GM23338 (cell line): ENCODE results near the gene SLC30A1. TPM values are rescaled to one million over a fixed set of nuclear protein-coding genes. Genes with fewer than 3 reads are reported as not detected.

Source experiments
- ATAC-seq: fragments of 200-7000 bp; cut with Tn5 transposase; 3 replicates; pipeline ENCODE4 v1.9.1; 2020
- DNase-seq: peaks from one replicate; pipeline ENCODE4 v3.0.0-alpha.2; 2015; ENCODE audit warnings: low spot score
- H2AFZ ChIP-seq: fragments of 200-600 bp; sonication (generic); 2 replicates; pipeline ENCODE4 v1.8.0; 2016; ENCODE audit warnings: antibody characterized with exemption, mild to moderate bottlenecking, moderate library complexity
- H3F3A ChIP-seq: fragments of 200-600 bp; sonication (generic); replicated peaks from 2 replicates; pipeline ENCODE4 v1.8.0; 2017; ENCODE audit warnings: antibody characterized with exemption, mixed run types, low read depth
- H3K27ac ChIP-seq: fragments of 200-600 bp; sonication (generic); 2 replicates; pipeline ENCODE4 v1.6.1; 2016; ENCODE audit warnings: low read depth
- H3K27me3 ChIP-seq: fragments of 200-600 bp; sonication (generic); 2 replicates; pipeline ENCODE4 v1.8.0; 2016; ENCODE audit warnings: mild to moderate bottlenecking, mixed run types, moderate library complexity; ENCODE audit not compliant: insufficient read depth
- H3K36me3 ChIP-seq: fragments of 200-600 bp; sonication (generic); 2 replicates; pipeline ENCODE4 v1.8.0; 2016; ENCODE audit warnings: mild to moderate bottlenecking; ENCODE audit not compliant: insufficient read depth
- H3K4me1 ChIP-seq: fragments of 200-600 bp; sonication (generic); 2 replicates; pipeline ENCODE4 v1.8.0; 2016; ENCODE audit warnings: mild to moderate bottlenecking, moderate library complexity; ENCODE audit not compliant: insufficient read depth
- H3K4me2 ChIP-seq: fragments of 200-600 bp; sonication (generic); 2 replicates; pipeline ENCODE4 v1.7.1; 2017; ENCODE audit warnings: mixed run types
- H3K4me3 ChIP-seq: fragments of 200-600 bp; sonication (generic); 2 replicates; pipeline ENCODE4 v1.6.1; 2016; ENCODE audit warnings: mixed run types
- H3K79me2 ChIP-seq: fragments of 200-600 bp; sonication (generic); replicated peaks from 2 replicates; pipeline ENCODE4 v1.8.0; 2017; ENCODE audit warnings: mild to moderate bottlenecking; ENCODE audit not compliant: insufficient read depth
- H3K9me2 ChIP-seq: fragments of 200-600 bp; sonication (generic); 2 replicates; pipeline ENCODE4 v1.8.0; 2017; ENCODE audit not compliant: insufficient read depth
- H4K20me1 ChIP-seq: fragments of 200-600 bp; sonication (generic); replicated peaks from 2 replicates; pipeline ENCODE4 v1.8.0; 2017; ENCODE audit warnings: mild to moderate bottlenecking; ENCODE audit not compliant: insufficient read depth
- H3K27ac Mint-ChIP-seq: 2 replicates; pipeline ENCODE4 v1.8.0; 2020; ENCODE audit warnings: inconsistent platforms, mild to moderate bottlenecking, moderate library complexity, mixed read lengths
- H3K27me3 Mint-ChIP-seq: 3 replicates; pipeline ENCODE4 v1.8.0; 2022; ENCODE audit warnings: low read depth, mild to moderate bottlenecking, moderate library complexity, mixed read lengths, inconsistent platforms; ENCODE audit not compliant: insufficient read depth, poor library complexity
- H3K36me3 Mint-ChIP-seq: 3 replicates; pipeline ENCODE4 v1.8.0; 2021; ENCODE audit warnings: low read depth, mild to moderate bottlenecking, inconsistent platforms, moderate library complexity, mixed read lengths
- H3K4me1 Mint-ChIP-seq: 3 replicates; pipeline ENCODE4 v1.8.0; 2020; ENCODE audit warnings: mild to moderate bottlenecking, inconsistent platforms, mixed read lengths
- H3K4me3 Mint-ChIP-seq: 3 replicates; pipeline ENCODE4 v1.8.0; 2021; ENCODE audit warnings: moderate library complexity, mild to moderate bottlenecking, inconsistent platforms, mixed read lengths
- H3K9me3 Mint-ChIP-seq: 3 replicates; pipeline ENCODE4 v1.8.0; 2020; ENCODE audit warnings: moderate library complexity, mild to moderate bottlenecking, inconsistent platforms, mixed read lengths
- CREB1 ChIP-seq: fragments of 250-450 bp; sonication (Bioruptor Pico); IDR thresholded peaks from 2 replicates; pipeline ENCODE4 v1.5.0; 2020; ENCODE audit warnings: low read depth, mild to moderate bottlenecking, moderate library complexity
- EZH2 ChIP-seq: fragments of 200-600 bp; sonication (generic); IDR thresholded peaks from one replicate; pipeline ENCODE4 v1.8.0; 2017; ENCODE audit warnings: antibody characterized with exemption, mild to moderate bottlenecking, low read depth; ENCODE audit not compliant: unreplicated experiment
- EZH2phosphoT487 ChIP-seq: fragments of 200-600 bp; sonication (generic); IDR thresholded peaks from one replicate; pipeline ENCODE4 v1.8.1; 2018; ENCODE audit warnings: antibody characterized with exemption; ENCODE audit not compliant: unreplicated experiment
- JUNB ChIP-seq: IDR thresholded peaks from one replicate; pipeline ENCODE4 v1.6.1; 2016; ENCODE audit warnings: antibody characterized with exemption; ENCODE audit not compliant: unreplicated experiment
- NANOG ChIP-seq: IDR thresholded peaks from 2 replicates; pipeline ENCODE4 v1.6.1; 2016; ENCODE audit warnings: antibody characterized with exemption, borderline replicate concordance
- POLR2AphosphoS5 ChIP-seq: IDR thresholded peaks from 2 replicates; pipeline ENCODE4 v1.6.1; 2016; ENCODE audit warnings: antibody characterized with exemption, low read depth
- STAT1 ChIP-seq: IDR thresholded peaks from one replicate; pipeline ENCODE4 v1.6.1; 2016; ENCODE audit warnings: antibody characterized with exemption; ENCODE audit not compliant: unreplicated experiment
- ZNF114 ChIP-seq: fragments of 250-450 bp; sonication (Bioruptor Pico); IDR thresholded peaks from 2 replicates; pipeline ENCODE4 v1.5.0; 2020; ENCODE audit warnings: mild to moderate bottlenecking, moderate library complexity
- ZNF331 ChIP-seq: fragments of 250-450 bp; sonication (Bioruptor Pico); IDR thresholded peaks from 2 replicates; pipeline ENCODE4 v1.5.0; 2020; ENCODE audit warnings: low read depth, mild to moderate bottlenecking, moderate library complexity
- polyA plus RNA-seq: library from polyadenylated mRNA; unstranded; fragments of >200 nt; fragmentation: Nextera tagmentation; extraction: Ambion mirVana; gene quantifications from 2 replicates; pipeline ENCODE4 v1.2.1, GENCODE V29; 2016
- total RNA-seq: library from RNA; depleted of rRNA; stranded (reverse); fragments of >200 nt; shearing (Covaris generic); gene quantifications from 2 replicates; pipeline ENCODE4 v1.2.3, GENCODE V29; 2014
- TF ChIP-seq, protein P1 (sequence below): IDR thresholded peaks from one replicate; pipeline ENCODE4 v1.6.1; 2018; ENCODE audit warnings: antibody characterized with exemption; ENCODE audit not compliant: unreplicated experiment
- TF ChIP-seq, protein P2 (sequence below): fragments of 250-450 bp; sonication (Bioruptor Pico); IDR thresholded peaks from 2 replicates; pipeline ENCODE4 v1.5.0; 2020; ENCODE audit warnings: mild to moderate bottlenecking, moderate library complexity
- TF ChIP-seq, protein P3 (sequence below): IDR thresholded peaks from 2 replicates; pipeline ENCODE4 v1.6.1; 2016; ENCODE audit warnings: antibody characterized with exemption
- TF ChIP-seq, protein P4 (sequence below), 2 experiments: fragments of 200-600 bp in 1 of 2; sonication (generic) in 1 of 2; conservative IDR thresholded peaks; 2 replicates each; pipeline versions ENCODE4 v1.5.1 to v1.6.1; 2016 to 2017; ENCODE audit warnings: antibody characterized with exemption in 2 of 2, low read depth in 2 of 2, mild to moderate bottlenecking in 2 of 2, moderate library complexity in 1 of 2

Gene SLC30A1
- total and polyA plus RNA-seq, 2 experiments from 2014 or later: 3.3 to 17.7 TPM

DNA sequence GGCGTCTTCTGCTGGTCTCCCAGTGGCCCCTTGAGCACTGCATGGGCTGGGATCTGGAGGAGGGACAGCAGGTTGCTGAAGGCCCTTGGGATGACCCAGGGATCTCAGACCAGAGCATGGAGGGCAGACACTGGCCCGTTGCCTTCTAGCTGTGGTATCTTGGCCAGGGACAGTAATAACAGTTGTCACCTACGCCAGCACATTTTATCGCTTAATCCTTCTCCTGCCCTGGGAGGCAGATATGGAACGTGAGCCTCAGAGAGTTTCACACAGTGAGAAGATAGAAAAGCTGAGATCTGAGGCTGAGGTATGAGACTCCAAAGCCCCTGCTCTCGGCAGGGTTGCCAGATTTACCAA, 46.9 kb downstream of the SLC30A1 start:
- no peaks in the 10 kb centered on the region for H3K9me2 ChIP-seq
- no peak overlapping the region for H3K4me3 ChIP-seq
- DNase-seq (no peak), ATAC-seq (no peak)
- no peaks in the 10 kb centered on the region for H3F3A ChIP-seq
- Mint-ChIP-seq H3K27ac (no peak overlapping the region), H3K27me3 (peaks cover 6% of the 10 kb centered on the region), H3K4me3 (no peak overlapping the region), H3K36me3 (no peaks in the 10 kb centered on the region), H3K9me3 (no peaks in the 10 kb centered on the region; the same call in 1 of the 3 replicates), H3K4me1 (peaks cover 2% of the 10 kb centered on the region; the same call in 2 of the 3 replicates)
- TF ChIP-seq, protein P1, sequence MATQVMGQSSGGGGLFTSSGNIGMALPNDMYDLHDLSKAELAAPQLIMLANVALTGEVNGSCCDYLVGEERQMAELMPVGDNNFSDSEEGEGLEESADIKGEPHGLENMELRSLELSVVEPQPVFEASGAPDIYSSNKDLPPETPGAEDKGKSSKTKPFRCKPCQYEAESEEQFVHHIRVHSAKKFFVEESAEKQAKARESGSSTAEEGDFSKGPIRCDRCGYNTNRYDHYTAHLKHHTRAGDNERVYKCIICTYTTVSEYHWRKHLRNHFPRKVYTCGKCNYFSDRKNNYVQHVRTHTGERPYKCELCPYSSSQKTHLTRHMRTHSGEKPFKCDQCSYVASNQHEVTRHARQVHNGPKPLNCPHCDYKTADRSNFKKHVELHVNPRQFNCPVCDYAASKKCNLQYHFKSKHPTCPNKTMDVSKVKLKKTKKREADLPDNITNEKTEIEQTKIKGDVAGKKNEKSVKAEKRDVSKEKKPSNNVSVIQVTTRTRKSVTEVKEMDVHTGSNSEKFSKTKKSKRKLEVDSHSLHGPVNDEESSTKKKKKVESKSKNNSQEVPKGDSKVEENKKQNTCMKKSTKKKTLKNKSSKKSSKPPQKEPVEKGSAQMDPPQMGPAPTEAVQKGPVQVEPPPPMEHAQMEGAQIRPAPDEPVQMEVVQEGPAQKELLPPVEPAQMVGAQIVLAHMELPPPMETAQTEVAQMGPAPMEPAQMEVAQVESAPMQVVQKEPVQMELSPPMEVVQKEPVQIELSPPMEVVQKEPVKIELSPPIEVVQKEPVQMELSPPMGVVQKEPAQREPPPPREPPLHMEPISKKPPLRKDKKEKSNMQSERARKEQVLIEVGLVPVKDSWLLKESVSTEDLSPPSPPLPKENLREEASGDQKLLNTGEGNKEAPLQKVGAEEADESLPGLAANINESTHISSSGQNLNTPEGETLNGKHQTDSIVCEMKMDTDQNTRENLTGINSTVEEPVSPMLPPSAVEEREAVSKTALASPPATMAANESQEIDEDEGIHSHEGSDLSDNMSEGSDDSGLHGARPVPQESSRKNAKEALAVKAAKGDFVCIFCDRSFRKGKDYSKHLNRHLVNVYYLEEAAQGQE: no peak
- TF ChIP-seq EZH2phosphoT487: no peak
- no peak for TF ChIP-seq JUNB
- no peak for TF ChIP-seq ZNF331 (CRISPR knock-in tag)
- TF ChIP-seq POLR2AphosphoS5: no peak
- TF ChIP-seq EZH2: no peak
- no peak for TF ChIP-seq NANOG
- TF ChIP-seq, protein P2, sequence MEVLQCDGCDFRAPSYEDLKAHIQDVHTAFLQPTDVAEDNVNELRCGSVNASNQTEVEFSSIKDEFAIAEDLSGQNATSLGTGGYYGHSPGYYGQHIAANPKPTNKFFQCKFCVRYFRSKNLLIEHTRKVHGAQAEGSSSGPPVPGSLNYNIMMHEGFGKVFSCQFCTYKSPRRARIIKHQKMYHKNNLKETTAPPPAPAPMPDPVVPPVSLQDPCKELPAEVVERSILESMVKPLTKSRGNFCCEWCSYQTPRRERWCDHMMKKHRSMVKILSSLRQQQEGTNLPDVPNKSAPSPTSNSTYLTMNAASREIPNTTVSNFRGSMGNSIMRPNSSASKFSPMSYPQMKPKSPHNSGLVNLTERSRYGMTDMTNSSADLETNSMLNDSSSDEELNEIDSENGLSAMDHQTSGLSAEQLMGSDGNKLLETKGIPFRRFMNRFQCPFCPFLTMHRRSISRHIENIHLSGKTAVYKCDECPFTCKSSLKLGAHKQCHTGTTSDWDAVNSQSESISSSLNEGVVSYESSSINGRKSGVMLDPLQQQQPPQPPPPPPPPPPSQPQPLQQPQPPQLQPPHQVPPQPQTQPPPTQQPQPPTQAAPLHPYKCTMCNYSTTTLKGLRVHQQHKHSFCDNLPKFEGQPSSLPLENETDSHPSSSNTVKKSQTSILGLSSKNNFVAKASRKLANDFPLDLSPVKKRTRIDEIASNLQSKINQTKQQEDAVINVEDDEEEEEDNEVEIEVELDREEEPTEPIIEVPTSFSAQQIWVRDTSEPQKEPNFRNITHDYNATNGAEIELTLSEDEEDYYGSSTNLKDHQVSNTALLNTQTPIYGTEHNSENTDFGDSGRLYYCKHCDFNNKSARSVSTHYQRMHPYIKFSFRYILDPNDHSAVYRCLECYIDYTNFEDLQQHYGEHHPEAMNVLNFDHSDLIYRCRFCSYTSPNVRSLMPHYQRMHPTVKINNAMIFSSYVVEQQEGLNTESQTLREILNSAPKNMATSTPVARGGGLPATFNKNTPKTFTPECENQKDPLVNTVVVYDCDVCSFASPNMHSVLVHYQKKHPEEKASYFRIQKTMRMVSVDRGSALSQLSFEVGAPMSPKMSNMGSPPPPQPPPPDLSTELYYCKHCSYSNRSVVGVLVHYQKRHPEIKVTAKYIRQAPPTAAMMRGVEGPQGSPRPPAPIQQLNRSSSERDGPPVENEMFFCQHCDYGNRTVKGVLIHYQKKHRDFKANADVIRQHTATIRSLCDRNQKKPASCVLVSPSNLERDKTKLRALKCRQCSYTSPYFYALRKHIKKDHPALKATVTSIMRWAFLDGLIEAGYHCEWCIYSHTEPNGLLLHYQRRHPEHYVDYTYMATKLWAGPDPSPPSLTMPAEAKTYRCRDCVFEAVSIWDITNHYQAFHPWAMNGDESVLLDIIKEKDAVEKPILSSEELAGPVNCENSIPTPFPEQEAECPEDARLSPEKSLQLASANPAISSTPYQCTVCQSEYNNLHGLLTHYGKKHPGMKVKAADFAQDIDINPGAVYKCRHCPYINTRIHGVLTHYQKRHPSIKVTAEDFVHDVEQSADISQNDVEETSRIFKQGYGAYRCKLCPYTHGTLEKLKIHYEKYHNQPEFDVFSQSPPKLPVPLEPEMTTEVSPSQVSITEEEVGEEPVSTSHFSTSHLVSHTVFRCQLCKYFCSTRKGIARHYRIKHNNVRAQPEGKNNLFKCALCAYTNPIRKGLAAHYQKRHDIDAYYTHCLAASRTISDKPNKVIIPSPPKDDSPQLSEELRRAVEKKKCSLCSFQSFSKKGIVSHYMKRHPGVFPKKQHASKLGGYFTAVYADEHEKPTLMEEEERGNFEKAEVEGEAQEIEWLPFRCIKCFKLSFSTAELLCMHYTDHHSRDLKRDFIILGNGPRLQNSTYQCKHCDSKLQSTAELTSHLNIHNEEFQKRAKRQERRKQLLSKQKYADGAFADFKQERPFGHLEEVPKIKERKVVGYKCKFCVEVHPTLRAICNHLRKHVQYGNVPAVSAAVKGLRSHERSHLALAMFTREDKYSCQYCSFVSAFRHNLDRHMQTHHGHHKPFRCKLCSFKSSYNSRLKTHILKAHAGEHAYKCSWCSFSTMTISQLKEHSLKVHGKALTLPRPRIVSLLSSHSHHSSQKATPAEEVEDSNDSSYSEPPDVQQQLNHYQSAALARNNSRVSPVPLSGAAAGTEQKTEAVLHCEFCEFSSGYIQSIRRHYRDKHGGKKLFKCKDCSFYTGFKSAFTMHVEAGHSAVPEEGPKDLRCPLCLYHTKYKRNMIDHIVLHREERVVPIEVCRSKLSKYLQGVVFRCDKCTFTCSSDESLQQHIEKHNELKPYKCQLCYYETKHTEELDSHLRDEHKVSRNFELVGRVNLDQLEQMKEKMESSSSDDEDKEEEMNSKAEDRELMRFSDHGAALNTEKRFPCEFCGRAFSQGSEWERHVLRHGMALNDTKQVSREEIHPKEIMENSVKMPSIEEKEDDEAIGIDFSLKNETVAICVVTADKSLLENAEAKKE (CRISPR knock-in tag): no peak
- no peak for TF ChIP-seq STAT1
- TF ChIP-seq, protein P3, sequence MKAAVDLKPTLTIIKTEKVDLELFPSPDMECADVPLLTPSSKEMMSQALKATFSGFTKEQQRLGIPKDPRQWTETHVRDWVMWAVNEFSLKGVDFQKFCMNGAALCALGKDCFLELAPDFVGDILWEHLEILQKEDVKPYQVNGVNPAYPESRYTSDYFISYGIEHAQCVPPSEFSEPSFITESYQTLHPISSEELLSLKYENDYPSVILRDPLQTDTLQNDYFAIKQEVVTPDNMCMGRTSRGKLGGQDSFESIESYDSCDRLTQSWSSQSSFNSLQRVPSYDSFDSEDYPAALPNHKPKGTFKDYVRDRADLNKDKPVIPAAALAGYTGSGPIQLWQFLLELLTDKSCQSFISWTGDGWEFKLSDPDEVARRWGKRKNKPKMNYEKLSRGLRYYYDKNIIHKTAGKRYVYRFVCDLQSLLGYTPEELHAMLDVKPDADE: no peak
- TF ChIP-seq CREB1 (CRISPR knock-in tag): no peak
- no peak for TF ChIP-seq ZNF114 (CRISPR knock-in tag)
- TF ChIP-seq, protein P4, sequence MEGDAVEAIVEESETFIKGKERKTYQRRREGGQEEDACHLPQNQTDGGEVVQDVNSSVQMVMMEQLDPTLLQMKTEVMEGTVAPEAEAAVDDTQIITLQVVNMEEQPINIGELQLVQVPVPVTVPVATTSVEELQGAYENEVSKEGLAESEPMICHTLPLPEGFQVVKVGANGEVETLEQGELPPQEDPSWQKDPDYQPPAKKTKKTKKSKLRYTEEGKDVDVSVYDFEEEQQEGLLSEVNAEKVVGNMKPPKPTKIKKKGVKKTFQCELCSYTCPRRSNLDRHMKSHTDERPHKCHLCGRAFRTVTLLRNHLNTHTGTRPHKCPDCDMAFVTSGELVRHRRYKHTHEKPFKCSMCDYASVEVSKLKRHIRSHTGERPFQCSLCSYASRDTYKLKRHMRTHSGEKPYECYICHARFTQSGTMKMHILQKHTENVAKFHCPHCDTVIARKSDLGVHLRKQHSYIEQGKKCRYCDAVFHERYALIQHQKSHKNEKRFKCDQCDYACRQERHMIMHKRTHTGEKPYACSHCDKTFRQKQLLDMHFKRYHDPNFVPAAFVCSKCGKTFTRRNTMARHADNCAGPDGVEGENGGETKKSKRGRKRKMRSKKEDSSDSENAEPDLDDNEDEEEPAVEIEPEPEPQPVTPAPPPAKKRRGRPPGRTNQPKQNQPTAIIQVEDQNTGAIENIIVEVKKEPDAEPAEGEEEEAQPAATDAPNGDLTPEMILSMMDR (conservative IDR thresholded peaks at IDR 0.05; ENCODE audit: low read depth in 2 of 2): no peak
- no peak overlapping the region for H3K4me2 ChIP-seq
- H3K36me3 ChIP-seq: no peaks in the 10 kb centered on the region
- H3K27me3 ChIP-seq: no peaks in the 10 kb centered on the region
- H2AFZ ChIP-seq: no peak overlapping the region
- H4K20me1 ChIP-seq: no peaks in the 10 kb centered on the region
- H3K79me2 ChIP-seq: no peaks in the 10 kb centered on the region
- no peaks in the 10 kb centered on the region for H3K4me1 ChIP-seq
- no peak overlapping the region for H3K27ac ChIP-seq
